Loucy (cell line): ENCODE results near the gene PDE6B.
A peak's percentile ranks its signal among the peaks of the same experiment; 100 is the strongest.

Source experiments
- H2AFZ ChIP-seq: fragments of 200-600 bp; sonication (generic); 2 replicates; pipeline ENCODE4 v1.6.0; 2016; ENCODE audit warnings: antibody characterized with exemption, mild to moderate bottlenecking, low read length, moderate library complexity
- H3F3A ChIP-seq: fragments of 200-600 bp; 2 replicates; pipeline ENCODE4 v1.6.0; 2016; ENCODE audit warnings: antibody characterized with exemption, low read depth, mild to moderate bottlenecking
- H3K27me3 ChIP-seq: fragments of 200-600 bp; sonication (generic); 2 replicates; pipeline ENCODE4 v1.6.1; 2014; ENCODE audit warnings: low read length, mild to moderate bottlenecking; ENCODE audit not compliant: insufficient read depth, poor library complexity, severe bottlenecking
- H3K36me3 ChIP-seq: fragments of 200-600 bp; sonication (generic); 2 replicates; pipeline ENCODE4 v1.6.1; 2016; ENCODE audit warnings: low read length; ENCODE audit not compliant: insufficient read depth
- H3K4me1 ChIP-seq: fragments of 200-600 bp; sonication (generic); 2 replicates; pipeline ENCODE4 v1.5.1; 2014; ENCODE audit warnings: low read length, mild to moderate bottlenecking; ENCODE audit not compliant: insufficient read depth, poor library complexity, severe bottlenecking
- H3K4me2 ChIP-seq: fragments of 200-600 bp; sonication (generic); 2 replicates; pipeline ENCODE4 v1.6.0; 2014; ENCODE audit warnings: antibody characterized with exemption, low read length, low read depth, mild to moderate bottlenecking; ENCODE audit not compliant: poor library complexity, severe bottlenecking
- H3K4me3 ChIP-seq: fragments of 200-600 bp; sonication (generic); 2 replicates; pipeline ENCODE4 v1.5.1; 2014; ENCODE audit warnings: low read length, mild to moderate bottlenecking, mixed read lengths; ENCODE audit not compliant: poor library complexity, severe bottlenecking
- H3K79me2 ChIP-seq: fragments of 200-600 bp; sonication (generic); 2 replicates; pipeline ENCODE4 v1.6.1; 2014; ENCODE audit warnings: low read length; ENCODE audit not compliant: insufficient read depth
- H3K9ac ChIP-seq: fragments of 200-600 bp; sonication (generic); 2 replicates; pipeline ENCODE4 v1.6.0; 2014; ENCODE audit warnings: mild to moderate bottlenecking, low read depth, low read length, moderate library complexity; ENCODE audit not compliant: poor library complexity, severe bottlenecking
- H3K9me2 ChIP-seq: fragments of 200-600 bp; sonication (generic); replicated peaks from 2 replicates; pipeline ENCODE4 v1.6.1; 2016; ENCODE audit warnings: low read depth, low read length, mixed read lengths
- H3K9me3 ChIP-seq: fragments of 200-600 bp; sonication (generic); 2 replicates; pipeline ENCODE4 v1.6.1; 2014; ENCODE audit warnings: mild to moderate bottlenecking, antibody characterized with exemption, low read length, low read depth; ENCODE audit not compliant: insufficient read depth
- H4K20me1 ChIP-seq: fragments of 200-600 bp; sonication (generic); 2 replicates; pipeline ENCODE4 v1.6.0; 2014; ENCODE audit warnings: antibody characterized with exemption, low read length, mild to moderate bottlenecking; ENCODE audit not compliant: insufficient read depth, poor library complexity, severe bottlenecking
- CTCF ChIP-seq: fragments of 200-600 bp; sonication (generic); conservative IDR thresholded peaks from 2 replicates; pipeline ENCODE4 v1.5.1; 2014; ENCODE audit warnings: mild to moderate bottlenecking, antibody characterized with exemption, low read length
- EZH2phosphoT487 ChIP-seq: fragments of 200-600 bp; IDR thresholded peaks from 2 replicates; pipeline ENCODE4 v1.6.1; 2018; ENCODE audit warnings: antibody characterized with exemption, mild to moderate bottlenecking, moderate library complexity, borderline replicate concordance

The PDE6B gene

GRCh38 chr4:671769-672168, 46.4 kb downstream of the PDE6B start:
- Histone ChIP-seq H2AFZ (no peak overlapping the region), H3K27me3 (no peaks in the 10 kb centered on the region), H3K9me2 (no peaks in the 10 kb centered on the region), H3K9ac (no peak overlapping the region), H3K4me3 (no peak overlapping the region), H3K4me1 (peaks cover 24% of the 10 kb centered on the region), H4K20me1 (peaks cover 3% of the 10 kb centered on the region), H3K9me3 (no peaks in the 10 kb centered on the region), H3K4me2 (no peak overlapping the region), H3F3A (no peaks in the 10 kb centered on the region), H3K79me2 (peaks cover 24% of the 10 kb centered on the region), H3K36me3 (peaks cover 8% of the 10 kb centered on the region; the same call in 1 of the 2 replicates)
- TF ChIP-seq EZH2phosphoT487 (no peak), CTCF (no peak)

GRCh38 chr4:673349-674091, 48.1 kb downstream of the PDE6B start:
- Histone ChIP-seq H4K20me1 (peaks cover 3% of the 10 kb centered on the region), H3F3A (no peaks in the 10 kb centered on the region), H2AFZ (no peak overlapping the region), H3K36me3 (peaks cover 8% of the 10 kb centered on the region; the same call in 1 of the 2 replicates), H3K4me3 (peak overlapping the region; percentile 84), H3K4me1 (peaks cover 24% of the 10 kb centered on the region), H3K4me2 (peak overlapping the region; percentile 84), H3K9ac (peak overlapping the region; percentile 87), H3K9me2 (no peaks in the 10 kb centered on the region), H3K9me3 (no peaks in the 10 kb centered on the region), H3K79me2 (peaks cover 24% of the 10 kb centered on the region), H3K27me3 (no peaks in the 10 kb centered on the region)
- TF ChIP-seq EZH2phosphoT487 (no peak), CTCF (no peak)

GRCh38 chr4:674172-675035, 49.0 kb downstream of the PDE6B start, which contains the start of the genes ATP5ME and MYL5:
TSS of gene ATP5ME (minus strand) at chr4:674276. CDS start at chr4:674247, 29 bp downstream.
TSS of gene MYL5 (plus strand) at chr4:674542. CDS start at chr4:678027, 3,485 bp downstream.
- Histone ChIP-seq H3K27me3 (no peaks in the 10 kb centered on the region), H3K9me2 (no peaks in the 10 kb centered on the region), H3K9ac (peak within 1 kb of the TSS; percentile 95), H3K36me3 (peaks cover 8% of the 10 kb centered on the region; the same call in 1 of the 2 replicates), H3K79me2 (peaks cover 24% of the 10 kb centered on the region), H3K4me1 (peaks cover 24% of the 10 kb centered on the region), H3K4me2 (peak within 1 kb of the TSS; percentile 98), H3K4me3 (peak within 1 kb of the TSS; percentile 85), H4K20me1 (peaks cover 3% of the 10 kb centered on the region), H2AFZ (peak within 1 kb of the TSS; percentile 85), H3F3A (no peaks in the 10 kb centered on the region), H3K9me3 (no peaks in the 10 kb centered on the region)
- no peak for TF ChIP-seq EZH2phosphoT487
- TF ChIP-seq CTCF: peak; percentile 81
